Endothelial cell of hepatic sinusoid (primary cell): Measurements from ENCODE around the gene NRXN3.

ENCODE experiments used
- in situ Hi-C: cut with HindIII; loops from 2 replicates; pipeline ENCODE4 v1.10.0; 2017; ENCODE audit warnings: low sequenced_read_pairs

Gene NRXN3

DNA sequence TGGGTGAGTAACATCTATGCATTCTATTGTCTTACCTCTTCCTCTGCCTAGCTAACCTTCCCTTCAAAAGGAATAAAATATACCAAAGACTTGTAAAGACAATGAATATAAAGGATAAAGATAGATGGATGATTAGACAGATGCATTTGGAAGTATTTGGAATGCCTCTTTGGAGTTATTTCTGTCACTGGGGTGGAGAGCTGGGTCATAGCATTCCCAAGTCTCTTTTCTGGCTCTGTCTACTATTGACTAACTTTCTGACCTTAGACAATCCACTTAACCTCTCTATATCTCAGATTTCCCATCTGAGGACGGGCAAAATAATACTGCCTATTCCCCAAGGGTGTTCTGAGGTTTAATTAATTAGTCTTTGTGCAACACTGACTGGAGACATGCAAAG, 1523.8 kb downstream of the NRXN3 start:
- in situ Hi-C loops: no loop called here

DNA sequence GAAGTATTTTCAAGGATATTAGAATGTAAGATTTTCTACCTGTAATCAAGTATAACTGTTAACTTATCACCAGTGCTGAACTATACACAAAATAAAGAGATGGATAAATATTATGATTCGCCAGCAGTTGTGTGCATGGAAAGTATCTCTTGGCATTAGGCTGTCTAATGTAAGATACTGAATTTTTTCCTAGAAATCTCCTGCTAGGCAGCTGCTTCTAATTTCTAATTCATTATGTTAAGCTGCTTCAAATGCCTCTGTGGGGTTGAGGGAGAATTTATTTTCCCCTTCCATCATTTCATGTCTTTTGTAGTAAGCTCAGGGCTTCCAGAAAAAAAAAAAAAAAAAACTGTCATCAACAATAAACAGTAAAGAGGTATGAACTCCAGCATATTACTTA, 1525.1 kb downstream of the NRXN3 start:
- in situ Hi-C loops: loop anchor here (5.0 kb wide), 1 partner anchor 52 kb away; no protein-coding TSS in a partner anchor

DNA sequence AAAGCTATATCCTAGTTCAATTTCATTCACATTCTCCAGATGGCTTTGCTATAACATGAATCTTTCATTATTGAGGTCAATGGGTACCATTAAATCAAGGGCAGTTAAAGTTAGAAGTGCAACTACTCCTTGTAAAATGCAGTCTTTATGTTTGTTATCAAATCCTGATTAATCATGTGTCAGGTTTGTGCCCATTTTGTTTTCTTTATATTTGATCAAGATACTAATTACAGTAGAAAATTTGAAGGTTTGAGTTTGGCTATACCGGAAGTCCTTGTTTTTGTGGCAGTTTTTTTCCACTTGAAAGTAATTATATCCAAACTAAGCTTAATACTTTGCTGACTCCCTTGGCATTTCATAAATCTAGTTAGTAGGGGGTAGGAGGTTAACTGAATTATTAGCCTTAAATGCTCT, 1528.1 kb downstream of the NRXN3 start:
- in situ Hi-C loops: loop anchor here (5.0 kb wide), 1 partner anchor 49 kb away; no protein-coding TSS in a partner anchor

DNA sequence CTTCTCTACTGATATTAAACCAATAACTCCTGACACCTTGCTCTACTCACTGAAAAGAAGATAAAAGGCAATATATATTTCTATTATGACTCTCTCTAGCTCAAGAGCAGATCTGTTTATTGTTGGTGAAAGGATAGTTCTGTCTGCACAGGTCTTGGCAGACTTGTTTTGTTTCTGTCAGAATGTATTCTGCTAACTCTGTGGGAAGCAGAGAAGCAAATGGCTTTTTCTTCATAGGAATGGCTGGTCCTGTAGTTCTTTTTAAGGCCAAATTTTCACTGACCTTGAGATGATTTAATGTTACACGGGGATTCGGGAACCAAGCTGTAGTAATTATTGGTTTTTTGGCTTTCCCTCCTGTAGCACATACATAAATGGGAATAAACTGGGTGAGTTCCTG, 1529.0 kb downstream of the NRXN3 start:
- in situ Hi-C loops: loop anchor here (5.0 kb wide), 1 partner anchor 48 kb away; no protein-coding TSS in a partner anchor

DNA sequence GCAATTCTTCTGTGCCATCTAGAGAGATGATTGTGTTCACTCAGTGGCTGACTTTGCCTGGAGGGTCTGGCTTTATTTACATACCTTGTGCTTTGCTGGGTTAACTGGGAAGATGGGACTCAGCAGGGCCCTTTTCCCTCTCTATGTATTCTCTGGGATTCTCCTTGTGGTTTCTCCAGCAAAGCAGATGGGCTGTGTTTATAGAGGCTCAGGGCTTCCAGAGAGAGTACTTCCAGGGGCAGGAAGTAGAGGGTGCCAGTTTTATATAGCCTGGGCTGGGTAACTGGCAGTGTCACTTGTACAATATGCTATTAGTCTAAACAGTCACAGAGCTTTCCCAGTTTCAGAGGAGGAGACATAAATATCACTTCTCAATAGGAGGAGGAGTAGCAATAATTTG, 1531.2 kb downstream of the NRXN3 start:
- in situ Hi-C loops: no loop called here

DNA sequence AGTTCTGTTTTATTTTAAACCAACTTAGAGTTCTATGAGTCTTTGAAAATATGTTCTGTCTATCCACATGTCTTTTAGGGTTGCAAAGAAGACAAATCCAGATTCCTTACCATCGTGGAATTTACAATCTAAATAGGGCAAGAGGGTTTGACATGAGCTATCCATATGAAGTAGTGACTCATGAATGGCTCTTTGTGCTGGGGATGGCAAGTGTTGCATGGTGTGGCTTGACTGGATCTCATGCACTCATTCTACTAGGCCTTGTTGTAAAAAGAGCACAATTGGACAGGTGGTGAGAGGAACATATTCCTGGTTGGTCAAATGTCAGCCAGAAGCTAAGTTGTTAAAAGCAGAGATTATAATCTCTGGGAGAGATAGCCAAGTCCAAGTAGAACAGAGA, 1532.0 kb downstream of the NRXN3 start:
- in situ Hi-C loops: no loop called here

DNA sequence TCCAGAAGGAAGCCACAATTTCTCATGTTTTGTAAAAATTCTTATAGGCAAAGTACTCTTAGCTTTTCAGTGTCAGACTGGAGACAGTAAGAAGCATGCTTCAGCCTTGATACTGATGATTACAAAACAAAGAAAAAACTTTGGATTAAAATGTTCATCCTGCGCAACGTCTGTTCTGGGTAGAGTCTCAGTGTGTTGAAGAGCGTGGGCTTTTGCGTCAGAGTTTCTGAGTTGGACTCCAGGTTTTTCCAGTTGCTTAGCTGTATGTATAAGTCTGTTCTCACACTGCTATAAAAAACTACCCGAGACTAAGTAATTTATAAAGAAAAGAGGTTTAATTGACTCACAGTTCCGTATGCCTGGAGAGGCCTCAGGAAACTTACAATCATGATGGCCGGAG, 1533.0 kb downstream of the NRXN3 start:
- in situ Hi-C loops: no loop called here

DNA sequence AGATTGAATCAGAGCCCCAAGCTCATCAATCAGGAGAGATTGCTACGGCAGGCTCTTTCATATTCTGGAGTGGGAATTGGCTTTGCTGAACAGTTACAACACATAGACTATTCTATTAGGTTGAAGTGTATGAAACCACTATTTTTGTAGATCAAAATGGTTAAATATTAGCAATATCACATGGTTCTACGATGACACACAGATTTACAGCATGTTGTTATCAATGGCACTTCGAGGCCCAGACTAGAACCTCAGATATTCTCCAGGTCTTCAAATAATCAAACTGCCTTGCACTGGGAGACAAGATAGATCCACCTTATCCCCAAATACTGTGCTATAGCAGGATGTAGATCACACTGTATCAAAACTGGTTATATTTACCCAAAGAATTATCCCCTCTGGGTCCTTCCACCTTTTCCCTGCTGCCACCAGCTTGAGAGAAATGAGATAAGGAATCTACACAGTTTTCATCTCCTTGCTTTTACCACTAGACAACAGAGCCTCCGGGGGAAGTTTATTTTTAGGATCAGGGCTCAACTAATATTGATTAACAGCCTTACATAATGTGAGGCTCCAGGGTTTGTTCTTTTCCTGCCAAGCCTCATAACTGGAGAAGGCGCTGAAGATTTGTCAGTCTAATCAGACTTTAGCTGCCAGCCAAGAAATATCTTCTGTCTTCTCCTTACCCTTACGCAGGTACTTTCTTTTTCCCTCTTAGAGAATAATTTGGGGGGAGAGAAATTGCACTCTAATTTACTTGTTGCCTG, 1534.1 kb downstream of the NRXN3 start:
- in situ Hi-C loops: no loop called here

DNA sequence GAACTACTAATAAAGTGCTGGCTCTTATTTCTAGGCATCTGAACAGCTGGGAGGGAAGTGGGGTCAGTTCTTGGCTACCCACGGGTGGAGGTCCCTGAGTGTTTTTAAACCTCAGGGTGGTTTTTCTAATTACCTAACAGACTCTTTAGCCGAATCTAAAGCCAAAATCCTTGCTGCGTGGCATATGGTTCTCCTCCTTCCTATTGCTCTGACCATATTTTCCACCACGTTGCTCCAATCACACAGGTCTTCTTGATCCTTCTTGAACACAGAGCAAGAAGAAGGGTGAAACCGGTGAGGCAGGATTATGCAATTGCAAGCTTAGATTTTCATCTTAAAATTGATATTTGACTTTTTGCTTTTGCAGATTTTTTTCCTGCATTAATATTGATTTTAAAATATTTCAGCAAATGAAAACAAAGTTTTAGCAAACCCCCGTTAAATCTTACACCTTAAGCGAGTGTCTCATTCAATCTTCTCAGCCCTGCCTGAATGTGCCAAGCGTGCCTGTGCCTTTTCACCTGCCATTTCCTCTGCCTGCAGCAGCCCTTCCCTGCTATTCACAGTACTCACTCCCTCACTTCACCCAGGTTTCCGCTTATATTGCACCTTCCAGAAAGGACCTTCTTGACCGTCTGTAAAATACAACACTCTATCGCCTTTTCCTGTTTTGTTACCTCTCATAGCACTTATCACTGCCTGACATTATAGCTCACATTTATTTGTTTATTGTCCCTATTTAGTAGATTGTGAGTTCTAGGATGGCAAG, 1535.1 kb downstream of the NRXN3 start:
- in situ Hi-C loops: no loop called here

DNA sequence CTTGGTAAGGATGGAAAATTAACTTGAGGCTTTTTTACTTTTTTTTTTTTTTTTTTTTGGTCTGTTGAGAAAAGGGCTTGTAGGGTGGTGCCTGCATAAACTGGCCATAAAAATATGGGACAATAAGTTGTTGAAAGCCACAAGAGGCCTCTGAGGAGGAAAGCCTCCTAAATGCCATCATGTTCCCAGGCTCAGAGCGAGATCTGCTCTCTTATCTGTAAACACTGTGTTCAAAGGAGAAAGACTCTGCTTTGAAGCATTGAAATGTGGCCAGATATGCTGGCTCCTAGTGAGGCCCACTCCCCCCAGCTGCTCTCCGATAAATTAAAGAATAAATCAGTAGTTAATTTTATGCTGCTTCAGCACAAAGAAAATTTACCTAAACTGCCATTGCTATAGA, 1536.2 kb downstream of the NRXN3 start:
- in situ Hi-C loops: no loop called here

DNA sequence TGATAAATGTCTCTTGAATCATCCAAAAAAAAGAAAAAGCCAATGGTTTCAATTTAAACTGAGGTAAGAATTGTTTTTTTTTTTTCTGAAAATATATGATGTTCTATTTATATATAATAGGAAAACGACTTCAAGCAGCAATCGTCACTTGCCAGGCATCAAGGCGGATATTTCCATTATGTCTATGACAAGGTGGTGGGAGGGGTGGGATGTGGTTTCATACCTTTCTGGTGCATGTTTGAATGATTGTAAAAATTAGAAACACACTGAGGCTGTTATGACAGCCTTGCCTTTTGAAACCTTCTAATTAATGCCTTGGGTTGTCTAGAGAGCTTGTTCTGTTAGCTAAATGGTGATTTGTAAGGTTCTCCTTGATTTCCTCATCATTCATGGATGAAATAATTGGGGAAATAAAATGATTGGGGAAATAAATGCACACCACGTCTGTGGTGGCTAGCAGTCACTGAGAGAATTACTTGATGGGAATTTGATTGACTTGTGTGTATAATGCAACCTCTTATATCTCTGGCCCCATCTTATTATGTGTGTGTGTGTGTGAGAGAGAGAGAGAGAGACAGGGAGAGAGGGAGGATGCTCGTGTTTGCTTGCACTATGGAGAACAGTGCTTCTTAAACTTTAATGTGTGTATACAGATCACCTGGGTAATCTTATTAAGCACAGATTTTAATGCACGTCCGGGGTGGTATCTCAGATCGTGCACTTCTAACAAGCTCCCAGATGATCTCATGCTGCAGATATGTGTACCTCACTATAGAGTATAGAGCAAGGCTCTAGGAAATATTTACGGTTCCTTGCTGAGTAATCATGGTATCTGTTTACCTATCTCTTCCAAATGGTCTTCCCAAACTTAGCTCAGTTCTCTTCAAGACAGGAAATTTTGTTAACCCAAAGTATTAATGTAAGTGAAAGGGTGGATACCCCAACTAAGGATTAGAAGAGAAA, 1538.5 kb downstream of the NRXN3 start:
- in situ Hi-C loops: no loop called here

DNA sequence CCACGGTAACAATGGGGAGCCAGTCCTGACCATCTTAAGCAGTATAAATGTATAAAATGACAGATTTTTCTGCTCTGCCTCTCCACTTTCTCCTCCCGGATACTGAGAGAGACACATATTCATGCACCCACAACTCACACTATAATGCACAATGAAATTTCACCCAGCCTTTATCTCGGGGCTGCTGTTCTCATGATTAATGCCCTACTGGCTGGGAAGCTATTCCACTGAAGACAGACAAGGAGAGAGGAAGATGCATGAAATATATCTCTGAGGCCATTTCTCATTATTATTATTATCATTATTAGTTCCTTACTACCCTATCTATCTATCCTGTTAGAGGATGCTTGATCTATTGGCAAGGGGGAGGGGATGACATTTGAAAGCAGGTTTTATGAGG, 1539.4 kb downstream of the NRXN3 start:
- in situ Hi-C loops: no loop called here

DNA sequence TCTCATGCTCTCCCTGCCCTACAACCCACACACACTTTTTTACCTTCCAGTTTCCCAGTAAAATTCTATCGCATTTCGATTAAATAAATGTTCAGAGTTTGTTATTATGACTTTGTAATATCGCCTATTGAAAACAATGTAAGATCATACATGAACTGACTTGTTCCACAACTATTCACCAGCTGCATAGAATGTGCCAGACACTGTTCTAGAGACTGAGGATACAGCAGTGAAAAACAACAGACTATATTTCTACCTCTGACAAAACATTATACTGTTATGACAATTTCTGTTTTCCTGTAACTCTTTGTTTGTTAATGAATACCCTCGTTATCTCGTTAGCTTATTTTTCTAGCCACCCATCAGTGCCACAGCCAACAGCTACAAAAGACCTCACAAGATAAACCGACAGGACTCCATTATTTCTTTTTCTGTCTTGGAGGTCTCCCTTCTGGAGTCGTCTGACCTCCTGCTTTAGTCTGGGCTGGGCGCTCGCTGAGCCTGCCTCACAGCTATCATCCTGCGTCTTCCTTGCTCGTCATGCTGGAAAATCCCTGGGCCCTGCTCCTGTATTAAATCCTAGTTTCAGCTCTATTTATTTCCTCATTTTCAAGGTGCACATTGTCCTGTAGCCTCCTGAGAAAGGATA, 1542.3 kb downstream of the NRXN3 start:
- in situ Hi-C loops: no loop called here

DNA sequence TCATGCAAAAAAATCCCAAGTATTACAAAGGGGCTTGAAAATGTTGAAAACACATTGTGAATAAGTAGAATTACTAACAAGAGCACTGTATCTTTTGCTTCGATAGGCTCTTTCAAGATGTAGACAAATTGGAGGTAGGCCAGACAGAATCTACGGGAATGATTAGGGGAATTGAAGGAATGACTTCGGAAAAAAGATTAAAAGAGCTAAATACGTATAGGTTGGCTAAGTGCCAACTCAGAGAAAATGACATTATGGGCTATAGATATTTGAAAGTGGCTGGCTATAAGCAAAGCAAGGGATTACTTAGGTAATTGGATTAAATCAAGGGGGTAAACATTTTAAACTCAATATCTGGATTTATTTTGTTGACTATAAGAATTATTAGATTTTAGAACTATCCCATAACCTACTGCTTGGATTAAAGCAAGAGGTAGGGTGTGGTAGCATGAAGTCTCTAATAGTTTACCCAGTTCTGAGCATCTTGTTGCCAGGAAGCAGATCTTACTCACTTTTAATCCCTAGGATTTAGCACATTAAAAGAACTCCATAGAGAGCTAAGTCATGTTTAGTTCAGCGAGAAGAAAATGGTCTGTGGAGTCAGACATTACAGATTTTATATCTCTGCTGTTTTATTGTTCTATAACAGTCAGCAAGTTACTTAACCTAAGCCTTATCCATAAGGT, 1551.4 kb downstream of the NRXN3 start:
- in situ Hi-C loops: no loop called here

DNA sequence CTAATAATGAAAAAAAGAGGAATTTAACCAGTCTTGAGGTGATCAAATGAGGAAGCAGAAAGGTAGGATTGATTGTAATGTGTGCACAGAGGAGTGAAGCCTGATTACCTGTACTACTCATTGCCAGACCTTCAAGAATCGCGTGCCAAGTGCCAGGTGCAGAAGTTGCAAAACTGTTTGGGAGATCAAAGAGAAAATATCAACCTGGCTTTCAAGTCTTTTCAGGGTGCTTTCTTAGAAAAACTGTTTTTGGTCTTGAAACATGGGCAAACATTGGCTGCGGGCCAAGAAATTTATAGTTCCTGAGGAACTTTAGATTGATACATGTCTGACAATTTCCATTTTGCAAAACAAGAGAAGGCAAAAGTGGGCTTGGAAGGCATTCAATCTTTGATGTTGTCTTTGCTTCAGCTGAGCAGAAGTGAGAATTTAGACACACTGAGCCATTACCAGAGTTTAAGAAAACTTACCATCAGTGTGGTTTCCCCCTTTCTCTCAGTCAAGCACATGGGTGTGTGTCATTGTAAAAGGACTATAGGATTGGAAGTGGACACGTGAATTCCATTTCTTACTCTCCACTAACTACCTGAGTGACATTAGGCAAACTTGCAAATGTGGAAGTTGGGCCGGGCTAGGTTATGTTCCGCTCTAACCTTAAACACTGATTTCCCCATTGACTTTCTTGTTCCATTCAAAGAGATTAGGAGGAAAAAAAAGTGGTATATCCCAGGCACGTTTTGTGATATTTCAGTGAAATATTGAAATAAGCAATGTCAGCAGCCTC, 1555.0 kb downstream of the NRXN3 start:
- in situ Hi-C loops: no loop called here

DNA sequence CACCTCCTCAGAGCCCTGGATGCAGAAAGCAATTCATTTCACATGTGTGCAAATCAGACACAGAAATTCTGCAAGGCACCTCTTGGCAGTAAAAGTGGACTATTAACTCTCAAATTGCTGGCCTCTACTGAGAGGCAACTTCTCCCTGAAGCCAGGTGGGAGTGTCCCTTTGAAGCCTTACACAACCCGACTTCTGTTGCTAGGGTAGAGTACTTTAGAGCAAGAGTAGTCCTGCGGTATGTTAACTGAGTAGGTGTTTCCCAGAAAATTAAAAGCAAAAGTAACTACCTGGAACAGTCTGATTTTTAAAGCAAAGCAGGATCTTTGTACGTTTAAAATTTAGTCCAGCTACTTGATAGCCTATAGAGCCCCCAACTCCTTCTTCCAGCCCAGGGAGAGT, 1557.7 kb downstream of the NRXN3 start:
- in situ Hi-C loops: no loop called here

DNA sequence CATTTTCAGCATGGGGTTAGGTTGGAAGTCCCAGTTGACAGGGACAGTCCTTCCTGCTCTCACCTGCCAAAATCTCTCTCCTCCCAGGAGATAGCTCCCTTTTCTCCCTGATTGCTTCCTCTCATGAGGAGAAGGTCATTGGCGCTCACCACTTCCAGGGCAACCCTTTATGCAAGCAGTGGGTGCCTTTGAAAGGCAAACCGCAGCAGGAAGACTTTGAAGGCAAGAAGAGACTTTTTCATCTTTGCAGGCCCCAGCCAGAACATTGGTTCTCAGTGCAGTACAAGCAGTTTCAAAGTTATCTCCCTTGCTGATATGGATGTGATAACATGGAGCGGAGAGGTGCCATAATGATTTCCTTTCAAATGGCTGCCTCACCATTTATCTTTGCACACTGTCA, 1558.2 kb downstream of the NRXN3 start:
- in situ Hi-C loops: no loop called here

DNA sequence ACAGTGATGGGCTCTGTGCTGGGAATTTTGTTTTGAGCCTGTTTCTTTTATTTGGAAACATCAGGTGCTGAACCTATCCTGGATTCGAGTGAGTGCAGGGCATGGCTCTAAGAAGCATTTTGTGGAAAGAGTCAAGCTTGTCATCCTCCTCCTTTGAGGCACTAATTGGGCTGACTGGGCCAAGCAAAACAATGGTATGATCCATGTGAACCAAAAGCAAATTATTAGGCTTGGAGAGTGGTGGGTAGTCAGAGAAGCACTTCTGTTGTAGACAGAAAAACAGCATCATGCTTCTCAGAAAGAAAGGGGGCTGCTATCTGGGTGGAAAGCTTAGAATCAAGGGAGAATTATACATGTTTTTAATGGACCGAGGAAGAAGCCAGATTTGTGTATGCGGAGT, 1559.6 kb downstream of the NRXN3 start:
- in situ Hi-C loops: no loop called here

DNA sequence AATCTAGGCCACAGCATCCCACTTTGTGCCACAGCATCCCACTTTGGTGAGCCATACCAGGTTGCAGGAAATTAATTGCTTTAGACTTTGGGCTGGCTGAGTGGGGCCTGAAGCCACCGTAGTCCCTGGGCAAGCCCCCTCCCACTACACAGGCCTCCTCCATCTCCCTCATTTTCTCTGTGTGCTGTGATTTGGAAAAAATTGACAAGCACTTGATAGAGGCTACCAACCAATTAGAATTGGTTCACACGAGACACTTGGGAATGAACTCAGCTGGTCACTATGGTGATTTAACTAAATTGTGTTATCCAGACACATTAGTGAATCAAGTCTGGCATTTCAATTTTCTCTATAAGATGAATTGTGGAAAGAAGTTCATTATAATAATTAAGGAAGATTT, 1560.0 kb downstream of the NRXN3 start:
- in situ Hi-C loops: no loop called here
